ENCODE measurements around the gene NOB1.

The NOB1 gene

GRCh38 chr16:69701452-69701851, 53.3 kb downstream of the NOB1 start:
- H3K4me3 ChIP-seq = no peak overlapping the region
- TF ChIP-seq CTCF (IDR thresholded peaks at IDR 0.05) = no peak
- no peak for DNase-seq (ENCODE audit: low spot score)
- no peak overlapping the region for H3K27ac ChIP-seq

- no peak for DNase-seq (ENCODE audit: low spot score)
- Histone ChIP-seq H3K27ac (no peak overlapping the region), H3K4me3 (no peak overlapping the region)
- TF ChIP-seq CTCF (IDR thresholded peaks at IDR 0.05) = no peak
Observed at GRCh38 chr16:69699915-69700314, 54.8 kb downstream of the NOB1 start.

DNA sequence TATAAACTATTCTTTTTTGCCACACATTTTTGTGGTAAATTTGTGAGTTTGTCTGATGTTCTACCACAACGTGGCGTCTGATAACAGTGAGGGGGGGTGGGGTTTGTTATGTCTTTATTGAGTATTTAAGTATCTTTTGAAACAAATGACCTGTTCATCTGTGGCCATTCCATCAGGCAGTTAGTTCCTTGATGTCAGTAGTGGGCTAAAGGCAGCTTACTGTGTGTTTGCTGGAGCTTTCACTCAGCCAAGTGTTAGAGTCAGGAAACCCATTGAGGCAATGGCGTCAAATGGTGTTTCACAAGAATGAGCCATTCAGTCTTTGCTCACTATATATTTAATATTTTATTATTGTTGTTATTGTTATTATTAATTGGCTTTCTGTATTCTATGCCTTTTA, 56.3 kb downstream of the NOB1 start:
- no peak for TF ChIP-seq CTCF (IDR thresholded peaks at IDR 0.05)
- no peak overlapping the region for H3K4me3 ChIP-seq
- no peak for DNase-seq (ENCODE audit: low spot score)
- H3K27ac ChIP-seq = no peak overlapping the region

GRCh38 chr16:69693916-69694315, 60.8 kb downstream of the NOB1 start:
- DNase-seq (ENCODE audit: low spot score) = no peak
- TF ChIP-seq CTCF (IDR thresholded peaks at IDR 0.05) = no peak
- no peak overlapping the region for H3K27ac ChIP-seq

GRCh38 chr16:69691980-69692911, 62.5 kb downstream of the NOB1 start:
- no peak for TF ChIP-seq CTCF (IDR thresholded peaks at IDR 0.05)
- Histone ChIP-seq H3K4me3 (no peak overlapping the region), H3K27ac (no peak overlapping the region)
- DNase-seq (ENCODE audit: low spot score) = no peak

More at GRCh38 chr16:69693916-69694315, 60.8 kb downstream of the NOB1 start:
- no peak overlapping the region for H3K4me3 ChIP-seq

All from coronary artery (tissue), 2 donors.